ENCODE measurements around the gene TAF11. TPM values are rescaled to one million over a fixed set of nuclear protein-coding genes. Genes with fewer than 3 reads are reported as not detected.

TAF11 gene
- total RNA-seq, 1 donor from 2014 or later: 18.1 TPM

DNA sequence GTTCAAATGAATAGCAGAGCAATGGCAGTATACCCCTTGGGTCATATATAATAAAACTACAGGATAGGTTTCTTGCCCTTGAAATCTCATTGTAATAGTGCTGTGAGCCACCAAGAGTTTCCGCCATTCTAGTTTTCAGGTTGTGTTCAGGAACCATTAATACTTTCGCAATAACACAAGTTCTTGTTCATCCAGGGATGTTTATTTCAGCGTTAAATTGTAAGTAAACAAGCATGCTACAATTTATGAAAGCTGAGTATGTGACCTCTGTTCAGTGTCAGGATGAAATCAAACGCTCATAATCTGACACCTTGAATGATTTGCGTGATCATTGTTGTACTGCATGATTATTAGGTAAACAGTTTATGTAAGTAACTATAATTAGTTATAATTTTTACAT is 24.0 kb upstream of the TAF11 start:
- H3K27ac ChIP-seq: no peak overlapping the region
- no peaks in the 10 kb centered on the region for H3K36me3 ChIP-seq
- TF ChIP-seq, protein P1, sequence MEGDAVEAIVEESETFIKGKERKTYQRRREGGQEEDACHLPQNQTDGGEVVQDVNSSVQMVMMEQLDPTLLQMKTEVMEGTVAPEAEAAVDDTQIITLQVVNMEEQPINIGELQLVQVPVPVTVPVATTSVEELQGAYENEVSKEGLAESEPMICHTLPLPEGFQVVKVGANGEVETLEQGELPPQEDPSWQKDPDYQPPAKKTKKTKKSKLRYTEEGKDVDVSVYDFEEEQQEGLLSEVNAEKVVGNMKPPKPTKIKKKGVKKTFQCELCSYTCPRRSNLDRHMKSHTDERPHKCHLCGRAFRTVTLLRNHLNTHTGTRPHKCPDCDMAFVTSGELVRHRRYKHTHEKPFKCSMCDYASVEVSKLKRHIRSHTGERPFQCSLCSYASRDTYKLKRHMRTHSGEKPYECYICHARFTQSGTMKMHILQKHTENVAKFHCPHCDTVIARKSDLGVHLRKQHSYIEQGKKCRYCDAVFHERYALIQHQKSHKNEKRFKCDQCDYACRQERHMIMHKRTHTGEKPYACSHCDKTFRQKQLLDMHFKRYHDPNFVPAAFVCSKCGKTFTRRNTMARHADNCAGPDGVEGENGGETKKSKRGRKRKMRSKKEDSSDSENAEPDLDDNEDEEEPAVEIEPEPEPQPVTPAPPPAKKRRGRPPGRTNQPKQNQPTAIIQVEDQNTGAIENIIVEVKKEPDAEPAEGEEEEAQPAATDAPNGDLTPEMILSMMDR (IDR thresholded peaks at IDR 0.05): no peak
- no peaks in the 10 kb centered on the region for H3K27me3 ChIP-seq
- no peak overlapping the region for H3K4me3 ChIP-seq
- DNase-seq (no peak), ATAC-seq (no peak)
- no peaks in the 10 kb centered on the region for H3K9me3 ChIP-seq
- peaks cover 16% of the 10 kb centered on the region for H3K4me1 ChIP-seq
- intact Hi-C loops (cut with DNase I): no loop called here

DNA sequence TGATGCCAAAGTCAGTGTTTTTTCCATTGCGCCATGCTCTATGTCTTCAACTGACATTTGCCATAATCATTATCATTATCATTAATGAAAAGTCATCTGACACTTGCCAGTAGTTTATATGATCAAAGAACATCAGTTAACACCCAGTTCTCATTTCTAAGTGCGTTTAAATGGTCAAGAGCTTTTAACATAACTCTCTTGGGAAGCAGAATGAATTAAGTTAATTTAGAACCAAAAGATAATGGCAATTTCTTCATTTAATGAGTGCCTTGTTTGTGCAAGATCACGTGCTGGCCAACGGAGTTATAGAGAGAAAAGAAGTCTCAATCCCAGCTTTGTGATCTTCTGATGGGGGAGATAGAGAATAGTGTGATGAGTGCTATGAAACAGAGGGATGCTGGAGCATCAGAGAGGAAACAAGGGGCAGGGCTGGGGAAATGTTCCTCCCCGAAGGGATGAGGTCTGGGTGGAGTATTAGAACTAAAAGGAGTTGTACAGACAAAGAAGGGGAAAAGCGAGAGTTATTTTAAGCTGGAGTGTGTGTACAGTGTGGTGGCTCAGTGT is 21.6 kb upstream of the TAF11 start:
- TF ChIP-seq, protein P1 (IDR thresholded peaks at IDR 0.05): no peak
- intact Hi-C loops (cut with DNase I): no loop called here
- Histone ChIP-seq H3K4me3 (no peak overlapping the region), H3K27me3 (no peaks in the 10 kb centered on the region), H3K36me3 (no peaks in the 10 kb centered on the region), H3K4me1 (peaks cover 10% of the 10 kb centered on the region), H3K27ac (no peak overlapping the region), H3K9me3 (no peaks in the 10 kb centered on the region)
- DNase-seq (no peak), ATAC-seq (no peak)

DNA sequence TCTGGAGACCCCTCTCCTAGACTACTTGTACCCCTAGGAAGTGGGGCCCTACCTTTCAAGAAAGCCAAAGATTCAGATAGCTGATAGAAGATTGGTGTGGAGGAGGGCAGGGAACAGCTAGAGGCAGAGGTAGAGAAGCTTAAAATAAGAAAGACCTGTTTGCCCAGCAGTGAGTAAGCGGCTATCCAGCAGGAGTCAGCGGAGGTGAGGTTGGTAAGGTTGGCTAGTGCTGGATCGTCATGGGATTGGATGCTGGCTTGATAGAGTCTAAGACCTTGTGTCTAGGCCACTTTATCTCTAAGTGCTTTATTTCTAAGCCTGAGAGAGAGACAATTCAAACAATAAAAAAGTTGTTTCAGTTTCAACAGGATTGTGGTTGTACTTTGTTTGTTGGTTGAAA is 20.4 kb upstream of the TAF11 start:
- TF ChIP-seq, protein P1 (IDR thresholded peaks at IDR 0.05): no peak

DNA sequence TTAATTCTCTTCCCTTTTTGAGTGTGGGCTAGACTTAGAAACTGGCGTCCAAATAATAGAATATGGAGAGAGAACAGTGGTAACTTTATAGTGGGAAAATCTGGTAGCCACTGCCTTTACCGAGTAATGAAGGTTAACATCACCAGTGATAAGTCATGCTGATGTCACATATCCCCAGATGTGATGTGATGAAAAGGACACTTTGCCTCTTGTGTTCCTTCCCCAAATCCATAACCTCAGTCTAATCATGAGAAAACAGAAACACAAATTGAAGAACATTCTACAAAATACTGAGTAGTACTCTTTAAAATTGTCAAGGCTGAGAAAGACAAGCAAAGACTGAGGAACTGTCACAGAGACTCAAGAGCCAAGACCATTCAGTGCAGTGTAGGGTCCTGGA is 19.0 kb upstream of the TAF11 start:
- Histone ChIP-seq H3K27me3 (no peaks in the 10 kb centered on the region), H3K9me3 (no peaks in the 10 kb centered on the region), H3K36me3 (no peaks in the 10 kb centered on the region), H3K4me1 (no peaks in the 10 kb centered on the region), H3K4me3 (no peak overlapping the region), H3K27ac (no peak overlapping the region)
- intact Hi-C loops (cut with DNase I): no loop called here
- TF ChIP-seq, protein P1 (IDR thresholded peaks at IDR 0.05): no peak
- DNase-seq (no peak), ATAC-seq (no peak)

More for the DNA sequence above, 20.4 kb upstream of the TAF11 start:
- DNase-seq (no peak), ATAC-seq (peak; percentile 8)
- Histone ChIP-seq H3K4me3 (no peak overlapping the region), H3K36me3 (no peaks in the 10 kb centered on the region), H3K27me3 (no peaks in the 10 kb centered on the region), H3K9me3 (no peaks in the 10 kb centered on the region), H3K27ac (no peak overlapping the region), H3K4me1 (peaks cover 10% of the 10 kb centered on the region)
- intact Hi-C loops (cut with DNase I): no loop called here

DNA sequence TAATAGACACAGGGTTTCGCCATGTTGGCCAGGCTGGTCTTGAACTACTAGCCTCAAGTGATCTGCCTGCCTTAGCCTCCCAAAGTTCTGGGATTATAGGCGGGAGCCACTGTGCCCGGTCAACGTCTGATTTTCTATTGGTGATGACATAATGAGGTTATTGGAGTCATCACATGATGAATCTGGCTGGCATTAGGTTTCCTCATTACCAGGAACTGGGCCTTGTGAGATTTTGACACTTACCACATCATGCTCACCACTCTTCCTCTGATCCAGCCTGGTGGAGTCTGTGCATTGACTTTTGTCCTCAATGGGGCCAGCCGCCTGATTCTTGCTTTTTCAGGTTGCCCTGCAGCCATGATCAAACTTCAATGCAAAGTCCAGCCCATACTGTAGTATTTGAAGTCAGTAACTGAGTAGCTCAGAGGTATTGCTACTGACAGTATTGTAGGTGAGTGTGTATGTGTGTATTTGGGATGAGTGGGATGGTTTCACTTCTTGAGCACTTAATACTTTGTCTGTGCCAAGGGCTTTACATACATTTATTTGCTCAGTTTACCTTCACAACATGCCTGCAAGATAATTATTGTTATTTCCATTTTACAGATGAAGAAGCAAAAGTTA is 17.3 kb upstream of the TAF11 start:
- TF ChIP-seq, protein P1 (IDR thresholded peaks at IDR 0.05): no peak
- Histone ChIP-seq H3K36me3 (no peaks in the 10 kb centered on the region), H3K27me3 (no peaks in the 10 kb centered on the region), H3K4me3 (no peak overlapping the region), H3K4me1 (no peaks in the 10 kb centered on the region), H3K27ac (no peak overlapping the region), H3K9me3 (no peaks in the 10 kb centered on the region)
- intact Hi-C loops (cut with DNase I): no loop called here
- ATAC-seq (peak; percentile 85), DNase-seq (no peak)
